Astrocyte of the cerebellum (primary cell): ENCODE data around the gene RNF130.

Source experiments
- DNase-seq: peaks from one replicate; pipeline ENCODE4 v3.0.0-alpha.2; 2011; ENCODE audit warnings: low read depth
- H3K4me3 ChIP-seq: 2 replicates; pipeline ENCODE4 v1.5.1; 2011; ENCODE audit warnings: mild to moderate bottlenecking, low read depth, low read length, moderate library complexity
- in situ Hi-C: cut with HindIII; loops from 2 replicates; pipeline ENCODE4 v1.10.0; 2017; ENCODE audit warnings: low sequenced_read_pairs
- TF ChIP-seq, protein P1 (sequence below): IDR thresholded peaks from 2 replicates; pipeline ENCODE4 v1.5.1; 2012; ENCODE audit warnings: low read length, low read depth, moderate library complexity, mild to moderate bottlenecking; ENCODE audit errors: missing control alignments

RNF130 gene

DNA sequence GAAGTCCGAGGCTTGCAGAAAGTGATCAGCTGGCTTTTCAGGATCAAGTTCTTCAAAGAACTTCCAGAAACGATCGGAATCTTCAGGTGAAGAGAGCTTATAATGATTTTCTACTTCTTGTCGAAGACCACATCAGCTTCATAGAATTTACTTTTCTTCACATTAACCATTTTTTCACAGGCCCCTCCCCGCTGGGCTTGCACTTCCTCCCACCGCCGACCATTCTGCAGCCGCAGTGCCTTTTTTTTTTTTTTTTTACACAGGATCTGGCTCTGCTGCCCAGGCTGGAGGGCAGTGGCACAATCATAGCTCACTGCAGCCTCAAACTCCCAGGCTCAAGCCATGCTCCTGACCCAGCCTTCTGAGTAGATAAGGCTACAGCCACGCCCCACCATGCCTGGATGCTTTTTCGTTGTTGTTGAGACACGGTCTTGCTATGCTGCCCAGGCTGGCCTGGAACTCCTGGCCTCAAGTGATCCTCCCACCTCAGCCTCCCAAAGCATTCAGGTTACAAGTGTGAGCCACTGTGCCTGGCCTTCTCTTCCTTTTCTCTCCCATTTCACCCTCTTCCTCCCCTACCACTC, 15.3 kb upstream of the RNF130 start:
- in situ Hi-C loops: no loop called here
- TF ChIP-seq, protein P1, sequence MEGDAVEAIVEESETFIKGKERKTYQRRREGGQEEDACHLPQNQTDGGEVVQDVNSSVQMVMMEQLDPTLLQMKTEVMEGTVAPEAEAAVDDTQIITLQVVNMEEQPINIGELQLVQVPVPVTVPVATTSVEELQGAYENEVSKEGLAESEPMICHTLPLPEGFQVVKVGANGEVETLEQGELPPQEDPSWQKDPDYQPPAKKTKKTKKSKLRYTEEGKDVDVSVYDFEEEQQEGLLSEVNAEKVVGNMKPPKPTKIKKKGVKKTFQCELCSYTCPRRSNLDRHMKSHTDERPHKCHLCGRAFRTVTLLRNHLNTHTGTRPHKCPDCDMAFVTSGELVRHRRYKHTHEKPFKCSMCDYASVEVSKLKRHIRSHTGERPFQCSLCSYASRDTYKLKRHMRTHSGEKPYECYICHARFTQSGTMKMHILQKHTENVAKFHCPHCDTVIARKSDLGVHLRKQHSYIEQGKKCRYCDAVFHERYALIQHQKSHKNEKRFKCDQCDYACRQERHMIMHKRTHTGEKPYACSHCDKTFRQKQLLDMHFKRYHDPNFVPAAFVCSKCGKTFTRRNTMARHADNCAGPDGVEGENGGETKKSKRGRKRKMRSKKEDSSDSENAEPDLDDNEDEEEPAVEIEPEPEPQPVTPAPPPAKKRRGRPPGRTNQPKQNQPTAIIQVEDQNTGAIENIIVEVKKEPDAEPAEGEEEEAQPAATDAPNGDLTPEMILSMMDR: no peak
- DNase-seq: no peak
- H3K4me3 ChIP-seq: no peak overlapping the region

DNA sequence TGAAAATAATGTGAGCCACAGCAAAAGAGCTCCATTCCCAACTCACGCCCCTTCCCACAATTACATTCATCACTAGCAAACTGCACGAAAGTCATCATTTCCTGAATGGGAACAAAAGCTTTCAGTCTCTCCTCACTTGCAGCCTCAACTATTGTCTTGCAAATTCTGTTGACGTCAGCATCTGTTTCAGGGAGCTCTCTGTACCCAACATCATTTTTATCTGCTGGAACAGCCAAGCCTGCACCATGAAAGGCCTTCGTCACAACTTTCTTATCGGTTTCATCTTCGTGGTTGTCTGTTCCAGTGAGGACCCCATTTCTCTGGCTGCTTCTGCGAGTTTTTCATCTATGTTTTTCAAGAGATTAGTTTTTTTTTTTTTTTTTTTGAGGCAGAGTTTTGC, 14.3 kb upstream of the RNF130 start:
- H3K4me3 ChIP-seq: no peak overlapping the region
- no peak for DNase-seq
- in situ Hi-C loops: no loop called here
- TF ChIP-seq, protein P1: no peak

DNA sequence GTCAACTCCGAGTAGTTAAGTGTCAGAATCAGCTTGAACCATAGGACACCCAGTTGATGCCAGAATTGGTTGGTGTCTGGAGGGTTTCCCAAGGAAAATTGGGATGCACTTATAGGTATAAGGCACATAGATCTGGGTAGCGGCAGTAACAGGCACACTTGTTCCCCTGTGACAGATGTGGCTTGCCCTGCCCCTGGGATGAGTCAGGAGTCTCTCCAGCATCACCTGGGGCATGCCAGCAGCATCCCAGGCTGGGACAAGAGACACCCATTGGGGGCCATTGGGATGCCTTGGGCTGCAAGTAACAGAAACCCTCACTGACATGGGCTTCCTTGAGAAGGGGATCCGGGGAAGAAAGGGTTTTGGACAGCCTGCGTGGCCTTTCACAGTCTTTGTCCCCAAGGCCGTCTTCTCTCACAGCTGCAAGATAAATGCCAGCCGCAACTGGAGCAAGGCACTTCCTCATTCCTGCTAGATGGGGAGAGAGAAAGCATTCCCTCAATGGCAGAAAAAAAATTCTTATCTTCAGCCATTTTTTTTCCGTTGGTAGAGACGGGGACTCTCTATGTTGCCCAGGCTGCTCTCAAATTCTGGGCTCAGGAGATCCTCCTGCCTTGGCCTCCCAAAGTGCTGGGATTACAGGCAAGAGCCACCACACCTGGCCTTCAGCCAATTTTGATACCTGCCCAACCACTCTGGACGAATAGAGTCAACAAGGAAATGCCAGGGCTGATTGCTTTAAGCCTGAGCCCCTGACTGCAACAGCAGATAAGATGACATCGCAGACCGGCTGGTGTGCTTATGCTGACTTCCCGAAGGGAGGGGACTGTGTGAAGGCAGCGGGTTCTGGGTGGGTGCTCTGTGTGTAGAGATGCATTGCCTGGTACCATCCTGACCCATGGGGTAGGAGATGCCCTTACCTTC, 13.3 kb upstream of the RNF130 start:
- in situ Hi-C loops: no loop called here
- DNase-seq: no peak
- TF ChIP-seq, protein P1: no peak
- H3K4me3 ChIP-seq: no peak overlapping the region

DNA sequence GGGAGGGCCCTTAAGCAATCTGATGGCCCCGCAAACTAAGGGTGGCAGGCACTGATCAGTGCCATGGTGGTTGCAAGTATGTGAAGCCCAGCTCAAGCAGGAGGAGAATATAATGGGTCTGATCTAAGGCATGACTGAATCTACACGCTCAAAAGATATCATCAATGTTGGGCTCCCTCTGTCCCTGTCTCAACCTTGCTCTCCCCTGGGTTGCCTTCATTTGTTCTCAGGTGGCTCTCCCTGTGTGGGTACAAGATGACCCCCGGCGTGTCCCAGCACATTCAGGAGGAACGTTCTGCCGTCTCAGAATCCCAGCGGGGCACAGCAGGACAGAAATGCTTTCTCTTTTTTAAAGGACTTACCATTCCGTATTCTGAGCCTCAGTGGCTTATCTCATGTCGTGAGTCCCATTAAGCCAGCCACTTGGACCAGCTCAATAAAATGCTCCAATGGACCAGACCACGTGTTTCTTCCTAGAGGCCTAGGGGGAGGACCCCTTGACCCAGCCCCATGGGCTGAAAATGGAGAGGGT, 12.0 kb upstream of the RNF130 start:
- TF ChIP-seq, protein P1: no peak

DNA sequence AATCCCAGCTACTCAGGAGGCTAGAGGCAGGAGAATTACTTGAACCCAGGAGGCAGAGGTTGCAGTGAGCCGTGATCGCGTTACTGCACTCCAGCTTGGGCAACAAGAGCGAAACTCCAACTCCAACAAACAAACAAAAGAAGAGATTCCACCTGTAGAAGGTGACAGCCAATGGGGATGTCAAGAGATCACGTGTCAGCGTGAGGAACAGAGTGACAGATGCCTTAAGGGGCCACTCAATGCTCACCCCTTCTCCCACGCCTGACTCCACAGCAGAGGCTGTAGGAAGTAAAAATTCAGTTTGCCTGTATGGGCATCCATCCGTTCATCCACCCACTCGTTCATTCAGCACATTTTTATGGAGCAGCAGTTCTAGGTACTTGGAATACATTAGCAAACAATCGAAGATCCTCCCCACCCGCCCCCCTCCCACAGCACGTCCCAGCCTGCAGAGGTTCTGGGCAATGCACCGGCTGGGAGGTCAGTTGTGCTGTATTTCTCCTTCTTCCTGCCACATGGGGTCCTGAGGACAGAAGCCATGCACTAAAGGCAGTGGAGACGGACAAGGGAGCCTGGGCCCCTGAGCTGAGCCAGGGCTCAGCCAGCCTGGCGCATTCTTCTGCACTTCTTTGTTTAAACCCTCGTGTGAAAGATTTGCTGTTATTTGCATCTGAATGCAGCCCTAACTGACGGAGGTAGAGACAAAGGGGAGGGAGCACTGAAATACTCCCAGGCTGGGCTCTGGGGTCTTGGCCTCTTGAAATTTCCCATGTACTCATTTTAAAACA, 11.3 kb upstream of the RNF130 start:
- in situ Hi-C loops: no loop called here

More for the DNA sequence above, 12.0 kb upstream of the RNF130 start:
- no peak for DNase-seq
- in situ Hi-C loops: no loop called here
- H3K4me3 ChIP-seq: no peak overlapping the region

More for the DNA sequence above, 11.3 kb upstream of the RNF130 start:
- H3K4me3 ChIP-seq: no peak overlapping the region
- TF ChIP-seq, protein P1: no peak
- DNase-seq: no peak
